ENCODE measurements around the gene ARHGAP31.
"Not testable (repeated sequence)": the region's sequence is repeated elsewhere in the genome, so short reads cannot be mapped to it uniquely, and the experiment has no call there.

ARHGAP31 gene

GRCh38 chr3:119320785-119321184 lies 26.6 kb downstream of the ARHGAP31 start:
- not testable (repeated sequence) for FAIRE-seq

- no peak for FAIRE-seq
Observed at GRCh38 chr3:119322021-119322834, 28.0 kb downstream of the ARHGAP31 start.

- no peak for FAIRE-seq
Observed at GRCh38 chr3:119322835-119323722, 28.9 kb downstream of the ARHGAP31 start.

- FAIRE-seq: no peak
Observed at GRCh38 chr3:119323723-119324085, 29.5 kb downstream of the ARHGAP31 start.

- no peak for FAIRE-seq
Observed at GRCh38 chr3:119324899-119325298, 30.7 kb downstream of the ARHGAP31 start.

GRCh38 chr3:119326976-119327375 lies 32.8 kb downstream of the ARHGAP31 start:
- no peak for FAIRE-seq

GRCh38 chr3:119329551-119329950 lies 35.4 kb downstream of the ARHGAP31 start:
- FAIRE-seq: no peak

GRCh38 chr3:119330181-119330580 lies 36.0 kb downstream of the ARHGAP31 start:
- no peak for FAIRE-seq

GRCh38 chr3:119330858-119331257 lies 36.7 kb downstream of the ARHGAP31 start:
- no peak for FAIRE-seq

- no peak for FAIRE-seq
Observed at GRCh38 chr3:119331661-119332060, 37.5 kb downstream of the ARHGAP31 start.

- FAIRE-seq: no peak
Observed at GRCh38 chr3:119333773-119334509, 39.8 kb downstream of the ARHGAP31 start.

- FAIRE-seq: no peak
Observed at GRCh38 chr3:119336823-119337222, 42.6 kb downstream of the ARHGAP31 start.

GRCh38 chr3:119337407-119337806 lies 43.2 kb downstream of the ARHGAP31 start:
- FAIRE-seq: not testable (repeated sequence)

GRCh38 chr3:119338754-119339153 lies 44.6 kb downstream of the ARHGAP31 start:
- no peak for FAIRE-seq

GRCh38 chr3:119340014-119340413 lies 45.8 kb downstream of the ARHGAP31 start:
- FAIRE-seq: no peak

GRCh38 chr3:119340446-119340845 lies 46.3 kb downstream of the ARHGAP31 start:
- no peak for FAIRE-seq

GRCh38 chr3:119342176-119342575 lies 48.0 kb downstream of the ARHGAP31 start:
- FAIRE-seq: no peak

- no peak for FAIRE-seq
Observed at GRCh38 chr3:119343719-119344118, 49.5 kb downstream of the ARHGAP31 start.

GRCh38 chr3:119346076-119346496 lies 51.9 kb downstream of the ARHGAP31 start:
- no peak for FAIRE-seq

- FAIRE-seq: no peak
Observed at GRCh38 chr3:119347036-119347435, 52.9 kb downstream of the ARHGAP31 start.

GRCh38 chr3:119349354-119350041 lies 55.3 kb downstream of the ARHGAP31 start:
- no peak for FAIRE-seq

GRCh38 chr3:119350114-119350513 lies 55.9 kb downstream of the ARHGAP31 start:
- no peak for FAIRE-seq
